ENCODE data around the gene CISD2.
"Not testable (repeated sequence)": the region's sequence is repeated elsewhere in the genome, so short reads cannot be mapped to it uniquely, and the experiment has no call there.

The CISD2 gene

DNA sequence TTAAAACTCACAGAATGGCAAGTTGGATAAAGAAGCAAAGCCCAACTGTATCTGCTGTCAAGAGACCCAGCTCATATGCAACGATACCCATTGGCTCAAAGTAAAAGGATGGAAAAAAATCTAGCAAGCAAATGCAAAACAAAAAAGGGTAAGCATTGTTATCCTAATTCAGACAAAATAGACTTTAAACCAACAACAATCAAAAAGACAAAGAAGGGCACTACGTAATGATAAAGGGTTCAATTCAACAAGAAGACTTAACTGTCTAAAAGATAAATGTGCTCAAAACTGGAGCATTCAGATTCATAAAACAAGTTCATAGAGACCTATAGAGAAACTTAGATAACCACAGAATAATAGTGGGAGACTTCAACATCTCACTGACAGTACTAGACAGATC lies 69.3 kb downstream of the CISD2 start:
- not testable (repeated sequence) for DNase-seq

Data from activated CD4-positive, alpha-beta T cell treated with anti-CD3 and anti-CD28 coated beads for 4 hours (primary cell).